ENCODE data around the gene TEKT4.
"Not testable (repeated sequence)": the region's sequence is repeated elsewhere in the genome, so short reads cannot be mapped to it uniquely, and the experiment has no call there.

TEKT4 gene

GRCh38 chr2:94875820-94876522 lies 4.7 kb downstream of the TEKT4 start:
- no peak for DNase-seq

DNA sequence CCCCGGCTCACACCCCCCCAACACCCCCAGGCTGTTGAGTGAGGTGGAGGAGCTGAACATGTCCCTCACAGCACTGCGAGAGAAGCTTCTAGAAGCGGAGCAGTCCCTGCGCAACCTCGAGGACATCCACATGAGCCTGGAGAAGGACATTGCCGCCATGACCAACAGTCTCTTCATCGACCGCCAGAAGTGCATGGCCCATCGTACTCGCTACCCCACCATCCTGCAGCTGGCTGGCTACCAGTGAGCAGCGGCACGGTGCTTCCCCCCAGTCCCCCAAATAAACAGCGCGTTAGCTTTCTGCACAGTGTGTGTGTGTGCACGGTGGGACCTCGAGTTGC lies 5.3 kb downstream of the TEKT4 start:
- no peak for DNase-seq

DNA sequence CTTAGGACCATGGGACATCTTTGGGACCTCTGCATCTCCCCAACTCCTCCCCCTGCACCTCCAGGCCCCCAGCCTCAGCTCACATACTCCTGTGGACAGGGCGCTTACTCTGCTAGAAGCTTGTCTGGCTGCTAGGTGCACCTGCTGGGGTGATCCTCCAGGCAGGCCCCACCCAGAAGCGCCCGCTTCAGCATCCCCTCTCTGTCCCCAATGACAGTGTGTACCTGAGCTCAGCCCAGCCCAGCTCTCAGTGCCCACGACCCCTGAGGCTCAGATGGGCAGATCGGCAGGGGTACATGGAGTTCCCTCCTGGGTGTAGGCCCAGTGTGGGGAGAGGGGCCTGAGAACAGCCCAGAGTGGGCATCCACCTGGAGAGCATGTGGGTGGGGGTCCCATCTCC lies 5.9 kb downstream of the TEKT4 start:
- no peak for DNase-seq

GRCh38 chr2:94878575-94878974 lies 7.3 kb downstream of the TEKT4 start:
- not testable (repeated sequence) for DNase-seq

GRCh38 chr2:94879314-94879981 lies 8.2 kb downstream of the TEKT4 start:
- no peak for DNase-seq

- no peak for DNase-seq
Measured at GRCh38 chr2:94879982-94880377, 8.8 kb downstream of the TEKT4 start.

GRCh38 chr2:94880507-94880906 lies 9.3 kb downstream of the TEKT4 start:
- no peak for DNase-seq

DNA sequence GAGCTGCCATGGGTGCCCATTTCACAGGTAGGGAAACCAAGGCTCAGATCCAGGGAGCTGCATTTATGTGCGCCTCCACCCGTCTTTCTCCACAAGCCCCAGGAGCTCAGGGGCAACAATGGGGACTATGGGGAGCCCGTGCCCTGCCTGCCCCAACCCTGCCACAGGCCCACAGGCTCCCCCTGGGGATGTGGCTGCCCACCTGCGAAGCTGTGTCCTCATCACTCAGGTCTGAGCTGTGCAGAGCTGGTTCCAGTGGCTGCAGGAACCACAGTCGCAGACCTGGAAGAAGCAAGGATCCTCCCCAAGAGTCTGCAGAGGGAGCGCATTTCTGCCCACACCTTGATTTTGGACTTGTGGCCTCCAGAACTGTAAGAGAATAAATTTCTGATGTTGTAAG lies 9.8 kb downstream of the TEKT4 start:
- DNase-seq, result no peak

GRCh38 chr2:94890234-94890633 lies 19.0 kb downstream of the TEKT4 start:
- no peak for DNase-seq

DNA sequence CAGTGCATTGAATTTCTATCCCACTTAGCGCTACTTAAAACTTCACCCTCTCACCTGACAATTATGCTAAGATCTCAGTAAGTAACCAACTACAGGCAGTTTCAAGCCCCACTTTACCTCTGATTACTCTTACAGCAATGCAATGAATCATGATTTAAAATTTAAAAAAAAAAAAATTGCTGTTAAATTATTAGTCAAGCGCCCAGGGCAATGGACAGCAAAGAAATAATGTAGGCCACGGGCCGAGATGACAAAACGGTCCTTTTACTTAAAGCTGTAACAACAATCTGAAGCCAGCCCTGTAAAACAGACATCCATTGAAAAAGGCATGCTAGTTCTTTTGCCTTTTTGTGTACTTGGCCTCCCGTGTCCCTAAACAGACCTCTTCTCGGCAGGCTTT lies 24.0 kb downstream of the TEKT4 start:
- not testable (repeated sequence) for DNase-seq

DNA sequence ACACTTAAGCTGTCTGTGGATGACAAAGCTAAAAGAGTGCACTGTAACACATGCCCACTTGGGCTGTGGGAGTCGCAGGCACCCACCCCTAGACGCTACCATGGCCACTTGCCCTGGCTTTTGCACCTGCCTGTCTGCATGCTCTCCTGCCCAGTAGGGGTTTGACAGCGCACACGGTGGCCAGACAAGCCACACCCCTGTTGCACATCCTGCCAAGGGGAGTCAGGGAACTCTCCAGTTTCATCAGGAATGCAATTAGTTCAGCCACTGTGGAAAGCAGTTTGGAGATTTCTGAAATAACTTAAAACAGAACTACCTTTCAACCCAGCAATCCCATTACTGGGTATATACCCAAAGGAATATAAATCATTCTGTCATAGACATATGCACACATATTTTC lies 35.7 kb downstream of the TEKT4 start:
- not testable (repeated sequence) for DNase-seq

DNA sequence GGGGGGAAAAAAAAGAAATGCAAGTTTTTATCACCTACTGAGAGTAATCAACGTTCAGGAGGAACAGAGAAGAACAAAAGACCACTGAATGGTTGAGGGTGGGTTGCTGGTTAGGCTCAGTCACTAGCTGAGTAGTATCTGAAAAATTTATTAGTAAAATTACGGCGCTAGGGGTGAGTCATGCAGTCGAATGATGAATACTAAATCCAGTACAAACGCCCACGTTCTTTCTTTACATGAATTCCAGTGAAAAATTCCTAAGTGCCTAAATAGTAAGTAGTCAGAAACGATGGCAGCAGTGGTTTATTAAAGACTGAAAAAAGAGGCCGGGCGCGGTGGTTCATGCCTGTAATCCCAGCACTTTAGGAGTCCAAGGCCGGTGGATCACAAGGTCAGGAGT lies 52.0 kb downstream of the TEKT4 start:
- no peak for DNase-seq

- not testable (repeated sequence) for DNase-seq
Measured at GRCh38 chr2:94924999-94925398, 53.8 kb downstream of the TEKT4 start.

Measured in CD4-positive, alpha-beta T cell treated with Interferon alpha-2 for 1 hour (primary cell).